Kidney (tissue), 14 donors: ENCODE data around the gene BCL7A. TPM values are rescaled to one million over a fixed set of nuclear protein-coding genes. Genes with fewer than 3 reads are reported as not detected.
A peak's percentile ranks its signal among the peaks of the same experiment; 100 is the strongest.

Source experiments
- DNase-seq, 5 donors: peaks; one replicate each; pipeline ENCODE4 v3.0.0-alpha.2; 2013 to 2020
- FAIRE-seq: peaks from 2 replicates; lab custom pipeline; 2012; peaks lifted over from hg19 to GRCh38; lab: Jason Lieb, UNC
- H3K27ac ChIP-seq, 2 donors: one replicate each; pipeline ENCODE4 v1.7.0; 2013; ENCODE audit warnings: low read depth in 2 of 2, low read length in 2 of 2, inconsistent platforms in 1 of 2
- H3K27me3 ChIP-seq: one replicate; pipeline ENCODE4 v1.7.1; 2013; ENCODE audit warnings: low read length, inconsistent platforms; ENCODE audit not compliant: control insufficient read depth, insufficient read depth
- H3K36me3 ChIP-seq, 3 donors: one replicate each; pipeline versions ENCODE4 v1.7.0 to v1.7.1; 2013; ENCODE audit warnings: low read length in 3 of 3, control low read depth in 1 of 3, inconsistent platforms in 1 of 3; ENCODE audit not compliant: insufficient read depth in 3 of 3, control insufficient read depth in 2 of 3
- H3K4me1 ChIP-seq, 3 donors: one replicate each; pipeline versions ENCODE4 v1.7.0 to v1.7.1; 2013; ENCODE audit warnings: low read length in 3 of 3, inconsistent platforms in 1 of 3, low read depth in 1 of 3; ENCODE audit not compliant: control insufficient read depth in 2 of 3, insufficient read depth in 2 of 3
- H3K4me3 ChIP-seq, 3 donors: one replicate each; pipeline versions ENCODE4 v1.7.0 to v1.8.1; 2013; ENCODE audit warnings: low read length in 3 of 3, control low read depth in 1 of 3, inconsistent platforms in 1 of 3
- H3K9ac ChIP-seq, 3 donors: one replicate each; pipeline versions ENCODE4 v1.7.0 to v1.7.1; 2013; ENCODE audit warnings: low read length in 3 of 3, control low read depth in 1 of 3, inconsistent platforms in 1 of 3
- H3K9me3 ChIP-seq, 3 donors: one replicate each; pipeline versions ENCODE4 v1.7.0 to v1.7.1; 2013; ENCODE audit warnings: low read length in 3 of 3, control low read depth in 1 of 3, inconsistent platforms in 1 of 3; ENCODE audit not compliant: control insufficient read depth in 2 of 3, insufficient read depth in 1 of 3
- intact Hi-C: fragments of 100-400 bp; cut with DNase I; formaldehyde crosslinking; loops from one replicate; pipeline ENCODE4 v1.11.1; 2022
- polyA plus RNA-seq: library from polyadenylated mRNA; stranded (reverse); fragments of 350-450 nt; fragmentation: Illumina TruSeq; extraction: RNeasy Lipid Tissue Mini Kit (QIAGEN cat#74804); gene quantifications from one replicate; pipeline ENCODE4 v1.2.3, GENCODE V29; 2014; ENCODE audit warnings: low read depth, low replicate concordance; ENCODE audit not compliant: insufficient read depth
- total RNA-seq: library from RNA; stranded (reverse); fragmentation: NEBNext Ultra II Directional; extraction: Animal tissue kit (Norgen Biotek cat#: 25700); gene quantifications from one replicate; pipeline ENCODE4 v1.2.1, GENCODE V29; 2021
- TF ChIP-seq, protein P1 (sequence below): IDR thresholded peaks from 3 replicates; pipeline ENCODE4 v1.5.1; 2012; ENCODE audit warnings: mild to moderate bottlenecking, moderate library complexity, borderline replicate concordance; ENCODE audit not compliant: insufficient read depth; ENCODE audit errors: extremely low read depth
- donor health status: control.
- donor health status: control.
- donor health status: control.
- donor health status: control.
- donor health status: control.
- donor health status: DM: yes; HTN: yes; CAD: no.
- donor health status: Normal renal cell carcinoma (clear cell type).

BCL7A gene
- total and polyA plus RNA-seq, 2 donors from 2014 or later, result 6.8 to 22.7 TPM

DNA sequence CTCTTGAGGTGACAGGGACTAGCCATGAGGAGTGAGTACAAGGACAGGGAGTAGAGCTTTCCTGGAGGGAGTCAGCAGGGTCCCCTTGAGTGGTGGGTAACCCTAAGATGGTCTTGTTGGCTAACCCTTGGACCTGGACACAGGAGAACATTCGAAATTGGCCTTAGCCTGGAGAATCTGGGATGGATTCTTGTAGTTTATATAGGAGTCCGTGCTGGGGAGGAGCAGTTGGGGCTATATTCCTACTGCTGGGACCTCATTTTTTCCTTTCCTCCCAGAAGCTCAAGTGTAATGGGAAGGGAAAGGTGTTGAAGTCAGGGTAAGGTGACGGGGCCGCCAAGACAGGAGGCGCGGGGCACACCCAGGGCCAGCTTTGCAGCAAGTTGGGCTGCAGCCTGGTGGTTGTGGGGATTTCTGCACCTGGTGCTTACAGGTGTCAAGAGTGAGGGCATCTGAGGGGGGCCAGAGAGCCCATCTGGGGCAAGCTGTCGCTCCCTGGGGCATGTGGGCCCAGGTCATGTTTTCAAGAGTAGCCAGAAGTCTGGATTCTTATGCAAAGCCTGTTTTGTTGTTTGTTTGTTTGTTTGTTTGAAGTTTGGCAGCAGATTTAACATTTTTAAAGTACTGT is 5.1 kb downstream of the BCL7A start:
- H3K4me3 ChIP-seq, result no peak overlapping the region
- H3K9ac ChIP-seq, result no peak overlapping the region
- peaks cover 0 to 41% (median 18%) of the 10 kb centered on the region in 3 donors for H3K4me1 ChIP-seq
- DNase-seq (no peak), FAIRE-seq (no peak)
- H3K9me3 ChIP-seq, result no peaks in the 10 kb centered on the region
- H3K27me3 ChIP-seq, result no peaks in the 10 kb centered on the region
- no peaks in the 10 kb centered on the region for H3K36me3 ChIP-seq
- H3K27ac ChIP-seq, result peak overlapping the region in 1 of 2 donors; percentile 0
- TF ChIP-seq, protein P1, sequence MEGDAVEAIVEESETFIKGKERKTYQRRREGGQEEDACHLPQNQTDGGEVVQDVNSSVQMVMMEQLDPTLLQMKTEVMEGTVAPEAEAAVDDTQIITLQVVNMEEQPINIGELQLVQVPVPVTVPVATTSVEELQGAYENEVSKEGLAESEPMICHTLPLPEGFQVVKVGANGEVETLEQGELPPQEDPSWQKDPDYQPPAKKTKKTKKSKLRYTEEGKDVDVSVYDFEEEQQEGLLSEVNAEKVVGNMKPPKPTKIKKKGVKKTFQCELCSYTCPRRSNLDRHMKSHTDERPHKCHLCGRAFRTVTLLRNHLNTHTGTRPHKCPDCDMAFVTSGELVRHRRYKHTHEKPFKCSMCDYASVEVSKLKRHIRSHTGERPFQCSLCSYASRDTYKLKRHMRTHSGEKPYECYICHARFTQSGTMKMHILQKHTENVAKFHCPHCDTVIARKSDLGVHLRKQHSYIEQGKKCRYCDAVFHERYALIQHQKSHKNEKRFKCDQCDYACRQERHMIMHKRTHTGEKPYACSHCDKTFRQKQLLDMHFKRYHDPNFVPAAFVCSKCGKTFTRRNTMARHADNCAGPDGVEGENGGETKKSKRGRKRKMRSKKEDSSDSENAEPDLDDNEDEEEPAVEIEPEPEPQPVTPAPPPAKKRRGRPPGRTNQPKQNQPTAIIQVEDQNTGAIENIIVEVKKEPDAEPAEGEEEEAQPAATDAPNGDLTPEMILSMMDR, result no peak
- intact Hi-C loops, result no loop called here

DNA sequence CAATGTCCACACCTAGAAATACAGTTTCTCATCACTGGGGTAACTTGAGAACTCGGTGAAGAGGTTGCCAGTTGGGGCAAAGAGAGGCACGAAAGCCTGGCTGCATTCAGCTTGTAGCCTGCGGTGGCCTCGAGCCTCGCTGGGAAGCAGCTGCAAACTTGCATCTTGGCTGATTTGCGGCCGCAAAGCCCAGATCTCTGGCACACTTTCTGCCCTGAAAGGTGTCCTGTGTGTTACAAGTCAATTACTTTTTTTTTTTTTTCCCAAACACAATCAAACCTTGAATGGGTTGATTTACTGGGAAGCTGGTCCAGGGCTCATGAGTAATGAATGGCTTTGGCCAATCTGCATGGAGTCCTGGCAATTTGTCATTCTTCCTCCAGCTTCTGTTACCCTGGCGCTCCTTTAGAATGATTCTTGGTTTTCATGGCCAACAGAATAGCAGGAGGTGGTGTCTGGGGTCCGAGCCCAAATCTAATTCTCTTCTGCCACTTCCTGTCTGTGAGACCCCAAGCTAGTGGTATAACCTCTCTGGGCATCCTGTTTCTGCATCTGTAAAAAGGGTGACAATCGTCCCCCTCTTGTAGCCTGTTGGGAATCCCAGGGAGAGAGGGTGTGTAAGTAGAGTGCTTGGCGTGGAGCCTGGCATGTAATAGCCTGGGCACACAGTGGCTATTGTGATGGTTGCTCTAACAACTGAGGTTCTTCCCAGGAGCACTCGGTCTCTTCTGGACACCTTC is 6.7 kb downstream of the BCL7A start:
- no peak for DNase-seq
- H3K36me3 ChIP-seq, result no peaks in the 10 kb centered on the region
- no peaks in the 10 kb centered on the region for H3K9me3 ChIP-seq
- intact Hi-C loops, result no loop called here
- TF ChIP-seq, protein P1, result no peak
- H3K27me3 ChIP-seq, result no peaks in the 10 kb centered on the region
- H3K9ac ChIP-seq, result peak overlapping the region in 1 of 3 donors; percentile 56
- H3K4me3 ChIP-seq, result no peak overlapping the region
- H3K4me1 ChIP-seq, result peaks cover 0 to 42% (median 18%) of the 10 kb centered on the region in 3 donors
- FAIRE-seq, result no peak
- peak overlapping the region; percentile 85 to 89 for H3K27ac ChIP-seq

DNA sequence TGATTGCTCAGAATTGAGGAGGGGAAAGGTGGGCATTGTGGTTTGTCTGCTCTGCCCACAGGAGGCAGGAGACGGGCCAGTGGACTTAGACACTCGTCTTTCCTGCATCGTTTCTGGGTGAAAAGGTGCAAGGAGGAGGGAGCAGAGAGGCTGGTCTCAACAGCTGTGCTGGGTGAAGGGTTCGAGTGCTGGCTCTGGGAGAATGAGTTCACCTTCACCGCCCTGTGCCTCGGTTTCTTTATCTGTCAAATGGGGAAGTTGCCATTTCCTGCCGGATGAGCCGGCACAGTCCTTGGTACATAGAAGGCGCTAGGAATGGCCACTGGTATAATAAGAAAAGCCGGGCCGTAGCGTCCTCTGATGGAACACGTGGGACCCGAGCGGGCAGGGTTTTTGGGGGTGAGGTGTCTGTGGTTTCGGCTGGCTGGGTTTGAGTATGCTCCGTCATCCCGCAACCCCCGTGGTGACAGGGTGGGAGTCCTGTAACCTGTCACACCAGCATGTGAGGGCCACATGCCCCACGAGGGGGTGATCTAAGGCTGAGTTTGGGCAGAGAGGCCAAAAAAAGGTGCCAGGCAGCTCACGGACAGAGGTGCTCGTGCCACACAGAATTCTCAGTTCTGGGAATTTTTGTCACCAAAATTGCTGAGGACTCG is 7.3 kb downstream of the BCL7A start:
- H3K9me3 ChIP-seq, result no peaks in the 10 kb centered on the region
- H3K36me3 ChIP-seq, result no peaks in the 10 kb centered on the region
- FAIRE-seq (no peak), DNase-seq (no peak)
- H3K4me1 ChIP-seq, result peaks cover 0 to 38% (median 17%) of the 10 kb centered on the region in 3 donors
- H3K27me3 ChIP-seq, result no peaks in the 10 kb centered on the region
- no peak overlapping the region for H3K4me3 ChIP-seq
- intact Hi-C loops, result no loop called here
- H3K27ac ChIP-seq, result peak overlapping the region; percentile 85 to 89
- H3K9ac ChIP-seq, result peak overlapping the region in 1 of 3 donors; percentile 56
- TF ChIP-seq, protein P1, result peak; percentile 34
